Fibroblast of skin of left quadriceps (primary cell): ENCODE data around the gene ETS1.
A peak's percentile ranks its signal among the peaks of the same experiment; 100 is the strongest.

Experiments used
- DNase-seq, 2 experiments: peaks; one replicate each; pipeline ENCODE4 v3.0.0-alpha.2; 2013; ENCODE audit warnings: low read depth in 2 of 2

The ETS1 gene

DNA sequence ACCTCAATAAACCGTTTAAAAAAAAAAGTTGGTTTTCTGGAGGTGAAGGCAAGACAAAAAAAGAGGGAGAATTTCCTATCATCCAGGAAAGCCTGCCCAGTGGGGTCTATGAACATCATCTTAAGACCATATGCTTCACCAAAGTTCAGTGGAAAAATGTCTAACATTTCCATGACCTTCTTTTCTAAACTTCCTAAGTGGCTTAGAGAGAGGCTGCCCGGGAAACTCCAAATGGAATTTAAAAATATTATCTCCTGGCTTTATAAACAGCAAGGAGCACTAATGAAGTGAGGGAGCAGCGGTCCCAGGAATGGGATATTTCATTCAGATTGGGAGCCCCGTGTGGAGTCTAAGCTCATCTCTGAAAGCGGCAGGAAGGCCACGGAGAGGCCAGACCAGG, 46.9 kb downstream of the ETS1 start:
- DNase-seq, result no peak

DNA sequence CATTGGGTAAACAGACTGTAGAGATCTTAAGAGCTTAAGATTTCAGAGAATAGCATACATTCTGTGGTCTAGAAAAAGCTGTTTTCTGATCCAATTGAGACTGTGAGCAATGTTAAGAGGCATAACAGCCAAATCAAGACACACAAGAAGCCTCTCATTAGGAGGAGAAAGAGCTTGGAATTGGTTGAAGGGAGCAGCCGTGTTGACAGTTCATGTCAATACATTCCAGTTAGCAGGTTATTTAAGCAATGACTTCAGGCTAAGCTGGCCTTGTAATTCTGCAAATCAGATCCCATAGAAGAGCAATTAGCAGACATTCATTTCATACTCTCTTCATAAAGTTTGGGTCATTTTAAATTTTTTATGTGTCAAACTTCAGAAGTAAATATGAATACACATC, 50.9 kb downstream of the ETS1 start:
- no peak for DNase-seq

DNA sequence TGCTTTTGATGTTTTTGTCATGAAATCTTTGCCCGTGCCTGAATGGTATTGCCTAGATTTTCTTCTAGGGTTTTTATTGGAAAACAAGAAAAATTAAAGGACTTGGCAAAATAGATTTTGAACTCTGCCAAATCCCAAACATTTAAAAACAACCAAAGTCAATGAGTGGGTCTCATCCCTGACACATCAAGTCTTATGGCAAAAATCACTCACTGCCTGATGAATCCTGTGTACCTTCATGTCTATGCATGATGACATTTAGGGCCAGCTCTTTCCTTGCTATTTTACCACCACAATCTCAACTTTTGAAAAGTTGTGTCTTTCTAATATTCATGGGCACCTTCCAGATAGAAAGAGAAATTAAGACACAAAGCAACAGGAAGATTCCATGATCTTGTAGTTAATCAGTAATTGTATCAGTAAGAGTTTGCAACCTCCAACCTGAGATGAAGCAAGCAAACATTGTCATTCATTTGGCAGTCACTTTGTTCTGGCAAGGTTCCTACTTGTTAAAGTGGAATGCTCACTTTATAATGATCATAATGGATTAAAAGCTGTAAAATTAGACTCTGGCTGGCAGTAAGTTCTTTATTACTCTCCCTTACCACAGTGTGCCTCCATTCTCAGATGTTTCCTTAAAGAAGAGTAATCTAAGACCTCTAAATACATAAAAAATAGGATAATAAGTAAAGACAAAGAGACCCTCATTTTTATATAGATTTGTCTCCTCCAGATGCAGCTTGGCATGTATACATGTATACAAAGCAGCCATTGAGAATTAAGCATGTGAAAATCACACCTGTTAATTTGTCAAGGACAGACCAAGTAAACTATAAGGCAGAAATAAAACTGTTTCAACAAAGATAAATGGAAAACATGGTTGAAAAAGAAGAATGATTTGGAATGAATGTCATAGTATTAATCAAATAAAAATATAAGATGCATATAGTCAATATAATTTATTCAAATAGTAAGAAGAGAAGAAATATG, 51.6 kb downstream of the ETS1 start:
- no peak for DNase-seq

DNA sequence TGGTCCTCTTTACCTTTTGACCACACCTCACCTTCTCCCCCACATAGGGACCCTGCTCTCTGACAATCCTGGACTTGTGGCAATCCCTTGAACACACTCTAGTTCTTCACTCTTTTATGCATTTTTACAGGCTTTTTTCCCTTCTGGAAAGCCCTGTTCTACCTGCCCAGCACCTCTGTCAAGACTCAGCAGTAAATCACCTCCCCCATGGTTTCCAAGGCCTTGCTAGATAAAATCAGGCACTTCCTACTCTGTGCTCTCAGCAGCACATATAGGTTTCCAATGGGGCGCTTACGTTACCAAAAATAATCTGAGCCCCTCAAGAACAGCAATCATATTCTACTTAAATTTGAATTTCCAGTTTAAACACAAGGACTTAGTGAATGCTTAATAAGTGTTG, 53.9 kb downstream of the ETS1 start:
- no peak for DNase-seq

DNA sequence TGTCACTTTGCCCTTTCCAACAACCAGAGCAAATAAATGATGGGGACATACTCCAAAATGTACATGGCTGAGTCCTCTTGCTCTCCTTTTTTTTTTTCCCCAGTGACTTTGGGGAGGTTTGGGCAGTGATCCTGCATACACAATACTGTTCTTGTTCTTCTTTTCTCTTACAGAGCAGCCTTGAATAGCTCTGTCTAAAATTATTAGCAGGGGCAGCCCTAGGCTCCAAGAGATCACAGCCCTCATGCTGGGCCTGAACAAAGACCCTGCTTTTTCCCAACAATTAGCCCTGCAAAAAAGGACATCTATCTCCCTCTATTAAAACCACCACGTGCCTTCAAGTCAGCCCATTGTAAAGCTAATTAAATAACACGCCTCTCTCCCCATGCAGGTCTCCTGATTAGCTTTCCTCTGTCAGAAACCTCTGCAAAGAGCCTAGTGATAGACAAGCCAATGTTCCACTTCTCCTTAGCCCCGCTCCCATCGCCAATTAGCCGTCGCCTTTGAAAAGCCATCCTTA, 54.7 kb downstream of the ETS1 start:
- DNase-seq, result no peak

DNA sequence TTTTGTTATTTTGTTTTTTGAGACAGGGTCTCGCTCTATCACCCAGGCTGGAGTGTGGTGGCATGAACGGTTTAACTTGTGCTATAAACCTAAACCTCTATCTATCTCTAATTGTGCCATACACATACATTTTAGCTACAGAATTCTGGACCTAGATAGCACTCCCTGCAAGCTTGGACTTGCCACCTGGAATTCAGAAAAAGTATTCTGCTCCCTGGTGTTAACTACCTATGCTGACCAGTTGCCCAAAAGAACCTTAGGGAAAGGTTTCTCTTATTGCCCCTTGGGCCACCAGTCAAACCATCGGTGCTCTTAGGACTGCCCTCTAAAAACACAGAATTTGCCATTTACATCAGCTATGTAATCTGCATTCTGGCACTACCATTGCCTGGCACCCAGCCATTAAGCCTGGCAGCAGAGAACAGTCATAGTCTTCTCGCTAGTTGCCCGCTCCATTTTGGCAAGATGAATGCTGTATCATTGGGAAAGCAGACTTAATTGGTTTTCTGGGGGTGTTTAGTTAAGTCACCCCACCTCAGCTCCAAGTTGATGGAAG, 55.3 kb downstream of the ETS1 start:
- DNase-seq, result no peak

DNA sequence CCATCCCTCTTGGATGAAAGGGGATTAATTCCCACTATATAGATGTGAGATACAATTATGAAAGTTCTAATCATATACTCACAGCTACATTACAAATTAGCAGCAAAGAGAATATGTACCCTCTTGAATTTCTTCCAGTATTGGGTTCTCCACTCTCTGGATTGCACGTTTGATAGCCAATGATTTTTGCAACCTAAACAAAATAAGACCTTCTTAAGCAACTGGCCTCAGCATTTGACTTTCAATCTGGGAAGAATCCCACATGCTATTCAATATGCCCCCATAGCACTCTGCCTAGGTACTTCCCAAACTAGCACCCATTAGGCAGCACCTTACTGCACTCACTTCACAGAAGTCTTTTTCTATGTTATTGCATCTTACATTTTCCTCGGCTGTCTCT, 55.8 kb downstream of the ETS1 start:
- no peak for DNase-seq

DNA sequence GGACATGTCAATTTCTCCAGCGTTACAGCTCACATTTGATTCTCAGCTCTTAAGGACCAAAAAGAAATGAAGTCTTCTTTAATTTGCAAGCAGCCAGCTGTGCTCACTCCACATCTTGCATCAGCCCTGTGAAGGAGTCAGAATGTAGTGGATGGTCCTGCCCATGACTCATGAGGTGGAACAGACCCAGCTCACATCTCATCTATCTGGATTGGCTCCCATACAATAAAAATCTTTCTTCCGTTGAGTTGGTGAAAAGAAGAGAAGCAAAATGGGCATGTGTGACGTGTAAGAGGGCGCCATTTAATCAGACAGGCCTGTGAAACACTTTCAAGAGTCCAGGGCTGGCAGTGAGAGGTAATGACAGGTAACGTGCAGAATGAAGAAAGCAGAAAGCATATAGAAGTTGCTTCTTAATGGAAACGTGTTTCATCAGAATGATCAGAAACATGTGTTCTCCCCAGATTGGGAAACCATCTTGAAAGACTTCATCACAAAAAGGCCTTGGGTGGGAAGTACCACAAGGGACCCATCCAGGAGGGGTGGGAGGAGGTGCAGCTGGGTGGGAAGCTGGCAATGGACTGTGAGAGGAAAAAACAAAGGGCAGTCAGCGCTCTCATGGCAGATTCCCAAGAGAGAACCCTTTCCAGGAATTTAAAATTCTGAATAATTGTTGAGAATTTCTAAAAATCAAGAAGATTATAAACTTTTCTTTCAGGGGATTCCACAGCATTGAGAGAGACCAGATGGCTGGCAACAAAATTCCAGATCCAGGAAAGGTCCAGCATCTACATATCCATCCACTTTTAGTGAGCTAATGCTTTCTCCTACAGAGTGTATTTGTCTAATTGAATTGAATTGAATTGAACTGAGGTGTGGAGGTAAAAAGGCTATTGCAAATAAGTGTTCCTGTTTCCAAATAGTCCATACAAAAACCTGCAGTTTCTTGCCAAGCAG, 57.0 kb downstream of the ETS1 start:
- DNase-seq, result peak; percentile 93 to 94

DNA sequence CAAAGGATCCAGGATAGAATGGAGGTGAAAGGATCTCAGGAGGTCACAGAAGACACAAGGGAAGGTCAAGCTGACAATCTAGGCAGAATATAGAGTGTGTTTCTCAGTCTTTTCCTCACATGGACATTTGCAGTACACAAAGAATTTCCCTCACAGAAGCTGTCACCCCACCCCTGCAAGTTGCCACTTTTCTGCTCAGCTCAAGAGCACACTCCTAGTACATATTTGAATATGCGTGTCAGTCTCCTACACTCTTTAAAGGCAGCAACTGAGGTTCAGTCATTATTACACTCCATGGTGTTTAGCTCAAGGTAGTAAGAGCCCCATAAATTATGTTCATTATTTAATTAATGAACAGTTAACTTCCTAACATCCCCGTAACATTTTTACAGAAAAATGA, 59.1 kb downstream of the ETS1 start:
- DNase-seq, result no peak

DNA sequence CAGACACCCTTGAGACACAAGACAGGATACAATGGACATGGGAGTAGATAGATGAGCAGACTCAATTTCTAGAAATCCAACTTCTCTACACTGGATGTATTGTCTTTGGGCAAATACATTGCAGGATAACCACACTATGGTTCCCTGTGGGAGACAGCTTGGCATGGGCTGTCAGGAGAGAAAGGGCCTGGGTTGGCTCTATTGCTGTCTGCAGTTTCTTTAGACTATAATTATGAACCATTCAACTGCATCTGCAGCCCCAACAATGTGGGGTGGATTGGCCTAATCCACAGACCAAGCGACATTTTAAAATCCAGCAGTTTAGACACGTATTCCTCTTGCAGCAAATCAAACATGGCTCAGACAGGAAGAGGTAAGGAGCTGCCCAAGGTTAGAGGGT, 60.3 kb downstream of the ETS1 start:
- no peak for DNase-seq

DNA sequence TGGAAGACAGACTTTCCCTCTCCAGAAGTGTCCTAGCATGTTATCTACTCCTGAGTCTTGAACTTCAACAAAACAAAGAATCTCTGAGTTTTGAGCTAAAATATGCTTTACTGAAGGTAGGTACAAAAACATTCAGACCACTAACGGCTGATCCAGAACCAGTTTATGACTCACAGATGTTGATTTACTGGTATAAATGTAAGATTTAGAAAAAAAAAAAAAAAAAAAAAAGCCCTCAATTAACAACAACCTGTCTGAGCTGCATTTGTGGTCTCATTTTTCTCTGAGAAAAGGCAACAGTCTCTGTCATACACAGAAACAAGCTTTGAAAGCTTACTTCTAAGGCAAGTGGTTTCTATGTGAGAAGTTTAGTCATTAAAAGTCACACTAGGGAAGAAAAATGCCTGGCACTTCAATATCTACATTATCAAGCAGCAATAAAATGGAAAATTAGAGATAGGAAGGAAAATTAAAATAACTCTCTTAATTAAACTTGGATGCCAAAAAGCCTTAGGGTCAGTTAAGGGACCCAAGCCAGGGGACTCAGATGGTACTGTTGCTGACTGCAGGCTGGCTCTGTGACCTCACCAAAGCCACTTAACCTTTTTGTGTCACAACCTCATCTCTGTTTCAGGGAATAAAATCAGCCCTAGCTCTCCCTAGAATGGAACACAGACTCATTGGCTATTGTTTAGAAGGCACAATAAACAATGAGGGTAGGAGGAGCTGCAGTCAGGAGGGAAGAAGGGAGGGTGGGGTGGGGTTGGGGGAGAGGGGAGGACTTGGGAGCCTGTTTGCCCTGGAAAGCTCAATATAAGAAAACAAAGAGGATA, 61.7 kb downstream of the ETS1 start:
- DNase-seq, result no peak

DNA sequence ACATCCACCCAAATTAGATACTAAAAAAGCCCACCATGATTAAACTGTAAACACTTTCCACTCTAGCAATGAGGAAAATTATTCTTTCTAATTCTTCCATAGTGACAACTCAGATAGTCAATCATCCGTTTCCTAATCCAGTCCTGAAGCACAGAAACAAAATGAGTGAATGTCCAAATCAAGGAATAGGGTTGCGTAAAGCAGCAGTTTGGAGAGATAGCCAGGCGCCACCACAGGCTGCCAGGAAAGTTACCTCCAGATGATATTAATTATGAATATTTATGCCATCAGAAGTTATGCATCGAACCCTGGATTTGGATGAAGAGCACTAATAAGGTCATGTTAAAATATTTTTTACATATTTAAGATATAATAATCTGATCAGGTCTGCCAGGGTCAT, 63.2 kb downstream of the ETS1 start:
- no peak for DNase-seq

DNA sequence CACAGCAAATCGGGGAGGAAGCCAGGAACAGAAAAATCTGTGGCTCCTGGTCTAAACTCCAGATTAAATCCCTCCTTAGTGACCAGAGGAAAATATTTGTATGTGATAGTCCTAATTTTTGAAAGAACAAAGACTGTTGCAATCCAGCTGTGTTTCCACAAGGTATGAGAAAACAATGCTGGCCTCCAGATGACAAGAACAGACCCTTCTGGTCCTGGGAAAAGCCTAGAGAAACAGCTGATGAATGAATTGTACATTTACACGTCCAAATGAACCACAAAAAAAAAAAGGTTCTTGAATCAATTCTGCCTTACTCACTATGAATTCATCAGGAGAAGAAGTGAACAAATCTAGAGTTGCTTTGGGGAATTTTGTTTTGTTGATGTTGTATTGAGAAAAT, 63.7 kb downstream of the ETS1 start:
- no peak for DNase-seq

DNA sequence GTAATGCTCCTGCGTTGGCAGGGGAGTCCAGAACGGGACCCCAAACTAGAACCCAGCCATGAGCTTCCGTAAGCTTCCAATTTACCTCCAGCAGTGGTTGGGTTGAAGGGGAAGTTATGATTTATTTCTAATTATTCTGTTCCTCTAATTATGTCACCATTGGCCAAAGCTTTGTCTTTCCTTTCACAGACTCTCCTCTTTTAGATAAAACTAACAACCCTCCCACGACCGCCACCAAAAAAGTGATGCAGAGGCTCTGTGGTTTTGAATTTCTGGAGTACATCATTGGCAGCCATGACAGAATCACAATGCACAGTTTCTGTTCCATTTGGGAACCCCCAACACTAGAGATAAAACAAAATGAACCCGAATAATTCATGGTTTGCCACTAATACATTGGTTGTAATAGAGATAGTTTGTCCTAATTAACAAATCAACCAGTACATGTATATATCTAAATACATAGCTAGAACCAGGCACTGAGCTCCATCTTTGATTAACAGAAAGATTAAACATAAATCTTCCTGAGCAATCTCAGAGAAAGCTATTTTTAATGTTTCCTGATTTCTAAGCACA, 64.3 kb downstream of the ETS1 start:
- DNase-seq, result no peak

DNA sequence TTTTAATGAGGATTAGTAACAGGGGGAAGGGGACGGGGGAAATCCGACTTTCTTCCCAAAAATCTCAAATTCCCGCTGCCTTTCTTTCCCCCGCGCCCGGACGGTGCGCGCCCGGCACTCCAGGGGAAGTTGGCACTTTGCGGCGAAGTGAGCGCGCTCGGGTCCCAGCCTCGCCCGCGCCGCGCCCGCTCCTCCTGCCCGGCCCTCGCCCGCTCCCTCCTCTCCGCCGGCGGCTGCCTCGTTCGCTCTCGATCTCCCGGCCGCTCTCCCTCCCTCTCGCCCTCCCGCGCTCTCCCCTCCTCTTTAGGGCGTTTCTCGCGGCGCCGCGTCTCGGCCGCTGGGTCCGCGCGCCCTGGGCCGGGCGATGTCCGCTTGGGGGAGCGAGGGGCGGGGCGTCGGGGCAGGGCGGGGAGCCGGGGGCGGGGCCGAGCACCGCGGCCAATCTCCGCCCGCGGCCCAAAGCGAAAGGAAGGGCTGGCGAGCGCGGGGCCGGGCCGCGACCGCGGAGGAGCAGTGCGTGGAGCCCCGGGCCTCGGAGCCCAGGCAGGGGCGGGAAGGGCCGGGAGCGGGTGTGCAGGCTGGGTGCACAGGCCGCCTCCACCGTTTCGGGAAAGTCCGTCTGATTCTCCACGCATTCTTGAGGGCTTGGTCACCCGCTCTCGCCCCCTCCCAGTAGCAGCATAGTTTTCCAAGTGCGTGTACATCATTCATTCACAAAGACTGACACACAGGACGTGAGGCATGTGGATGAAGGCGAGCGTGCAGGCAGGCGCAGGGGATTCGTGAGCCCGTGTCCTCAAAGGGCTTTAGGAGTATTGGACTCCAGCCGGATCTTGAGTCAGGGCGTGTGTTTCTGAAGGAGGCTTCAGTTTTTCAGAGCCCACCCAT, 65.1 kb downstream of the ETS1 start:
- DNase-seq, result peak; percentile 99

DNA sequence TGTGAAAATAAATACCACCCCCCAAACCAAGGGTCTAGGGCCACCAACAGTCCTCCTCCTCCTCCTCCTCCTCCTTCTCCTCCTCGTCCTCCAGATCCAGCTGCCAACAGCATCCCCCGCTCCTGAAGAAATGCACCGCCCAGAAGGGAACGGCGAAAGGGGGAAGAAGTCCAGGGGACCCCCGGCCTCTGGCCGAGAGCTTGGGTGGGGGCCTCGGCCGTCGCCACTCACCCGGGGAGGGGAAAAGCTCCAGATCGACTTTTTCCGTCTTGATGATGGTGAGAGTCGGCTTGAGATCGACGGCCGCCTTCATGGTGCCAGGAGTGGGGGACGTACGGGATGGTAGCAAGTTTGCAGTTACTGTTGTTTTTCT, 65.7 kb downstream of the ETS1 start:
- DNase-seq, result no peak

DNA sequence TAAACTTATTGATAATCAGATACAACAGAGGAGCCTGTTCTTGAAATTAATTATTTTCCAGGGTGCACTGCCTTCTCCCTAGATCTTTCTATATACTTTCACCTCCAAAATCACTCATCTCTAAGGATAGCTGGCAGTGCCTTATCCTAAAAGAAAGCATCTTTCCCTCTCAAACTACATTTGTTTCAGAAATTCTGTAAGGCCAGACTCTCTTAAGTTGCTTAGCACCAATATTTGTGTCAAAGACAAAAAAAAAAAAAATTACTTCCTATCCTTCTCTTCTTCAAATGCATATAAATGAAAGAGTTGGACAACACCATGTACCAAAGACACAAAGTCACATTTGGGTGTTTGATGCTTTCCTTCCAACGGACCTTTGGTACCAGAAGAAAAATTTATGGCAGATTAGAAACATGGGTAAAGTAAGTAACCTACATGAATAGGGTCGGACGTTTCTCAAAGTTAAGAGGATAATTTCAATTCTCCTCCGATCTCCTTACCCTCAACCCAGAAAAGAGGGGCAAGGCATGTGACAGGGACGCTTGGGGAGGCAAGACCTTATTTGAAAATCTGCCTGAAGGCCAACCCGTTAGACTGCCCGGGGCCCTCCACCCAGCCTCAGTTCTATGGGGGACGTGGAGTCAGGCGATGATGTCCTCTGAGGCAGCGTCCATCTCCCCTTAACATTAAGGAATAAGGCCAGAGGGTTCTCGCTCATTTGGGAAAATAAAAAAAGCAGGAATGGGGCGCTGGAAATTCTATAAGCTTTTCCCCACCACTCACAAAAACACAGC, 66.3 kb downstream of the ETS1 start:
- DNase-seq, result no peak

DNA sequence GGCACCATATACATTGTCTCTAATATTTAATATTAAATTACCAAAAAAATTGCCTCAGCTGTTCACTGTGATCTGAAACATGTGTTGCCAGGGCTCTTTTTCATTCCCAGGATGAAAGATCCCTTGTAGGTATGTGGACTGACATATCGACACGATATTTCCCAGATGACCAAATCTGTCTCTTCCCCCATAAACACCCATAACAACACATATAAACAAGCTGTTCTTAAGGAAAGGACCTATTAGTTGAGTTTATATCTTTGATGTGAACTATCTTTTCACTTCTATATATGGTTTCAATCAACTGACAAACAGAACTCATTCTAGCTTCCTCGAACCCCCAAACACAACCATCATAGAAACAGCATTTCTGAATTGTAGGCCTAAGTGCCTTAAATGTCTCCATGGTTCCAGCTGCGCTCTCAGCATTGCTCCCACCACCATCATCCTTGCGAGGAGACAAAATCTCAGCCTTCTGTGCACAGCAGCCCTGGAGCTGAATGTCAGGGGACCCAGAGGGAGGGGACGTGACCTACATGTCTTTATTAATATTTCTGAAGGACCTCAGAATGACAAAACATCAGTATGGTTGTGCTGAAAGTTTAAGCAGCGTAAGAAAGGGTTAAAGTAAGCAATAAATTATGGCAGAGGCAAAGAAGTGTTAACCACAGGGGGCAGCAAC, 67.0 kb downstream of the ETS1 start:
- DNase-seq, result no peak
